Spleen (tissue), 7 donors: ENCODE data around the gene TTC28.

Experiments
- CTCF ChIP-seq, 11 experiments: fragments of 200-600 bp in 7 of 11; fragments of 450-650 bp in 4 of 11; sonication (generic) in 4 of 11; IDR thresholded peaks in 8 of 11; conservative IDR thresholded peaks in 3 of 11; 1 replicate in 7 of 11; 2 replicates in 4 of 11; pipeline versions ENCODE4 v1.4.0 to v1.8.0; 2016 to 2021; ENCODE audit warnings: antibody characterized with exemption in 11 of 11, inconsistent platforms in 4 of 11, mild to moderate bottlenecking in 1 of 11
- POLR2A ChIP-seq, 3 donors: fragments of 450-650 bp; IDR thresholded peaks; one replicate each; pipeline ENCODE4 v1.5.1; 2017; ENCODE audit warnings: antibody characterized with exemption in 3 of 3, mild to moderate bottlenecking in 1 of 3
- donor health status: DM: no; HTN: no; CAD: no; lungs with moderate emphysema.
- donor health status: DM: no; HTN: no; CAD: no.
- donor health status: DM: no; HTN: no; CAD: no.

- TF ChIP-seq POLR2A (IDR thresholded peaks at IDR 0.05) (no peak), CTCF (IDR thresholded peaks at IDR 0.05 in 8 of 11, conservative IDR thresholded peaks at IDR 0.05 in 3 of 11) (no peak)
These were observed 676.6 kb downstream of the TTC28 start for GRCh38 chr22:28002863-28003565.
